Measurements from ENCODE around the gene PARP6. TPM values are rescaled to one million over a fixed set of nuclear protein-coding genes. Genes with fewer than 3 reads are reported as not detected.

Gene PARP6
- total and polyA plus RNA-seq, 9 of the 15 experiments (the other 6 are each of a cell fraction or from before 2014, with no cell fraction given), result 14.8 to 83.2 (median 28.3) TPM

GRCh38 chr15:72217216-72217615 is 55.1 kb downstream of the PARP6 start:
- Histone ChIP-seq H3K4me2 (ENCODE audit: insufficient read depth, low read length) (no peak overlapping the region), H3K9ac (ENCODE audit: insufficient read depth in 1 of 2, low read depth in 2 of 2, low read length in 2 of 2) (no peak overlapping the region), H3K27ac (ENCODE audit: extremely low read depth, low read depth, low read length) (no peak overlapping the region), H3K79me2 (ENCODE audit: control insufficient read depth, insufficient read depth, low read length) (peaks cover 53% of the 10 kb centered on the region), H4K20me1 (replicated peaks; ENCODE audit: control insufficient read depth, insufficient read depth, low read length) (peaks cover 15% of the 10 kb centered on the region; the same call in 1 of the 2 replicates), H3K4me1 (replicated peaks in 1 of 2; ENCODE audit: control insufficient read depth in 2 of 2, insufficient read depth in 2 of 2, low read length in 2 of 2) (no peaks in the 10 kb centered on the region; a peak in 1 of 5 replicates), H3K27me3 (ENCODE audit: control insufficient read depth in 2 of 2, insufficient read depth in 2 of 2, low read length in 2 of 2) (no peaks in the 10 kb centered on the region), H3K9me3 (replicated peaks; ENCODE audit: control insufficient read depth, insufficient read depth, low read depth, low read length) (no peaks in the 10 kb centered on the region), H3K4me3 (no peak overlapping the region), H3K9me1 (ENCODE audit: control insufficient read depth, insufficient read depth, low read length) (no peaks in the 10 kb centered on the region), H2AFZ (ENCODE audit: low read depth, low read length) (no peak overlapping the region), H3K36me3 (ENCODE audit: control insufficient read depth, insufficient read depth, low read length) (peaks cover 95% of the 10 kb centered on the region)
- ChIA-PET POLR2A (interaction anchor here (0.7 to 1.5 kb wide), 2 partner anchors 10 to 22 kb away, joined by 3 to 6 read pairs; no protein-coding TSS in a partner anchor), CTCF (ENCODE audit: low intra/inter-chr PET ratio) (interaction anchor here (0.6 kb wide), 1 partner anchor 257 kb away, joined by 5 read pairs; no protein-coding TSS in a partner anchor)
- intact Hi-C loops (cut with micrococcal nuclease), result no loop called here
- BruUV-seq (replicated peaks), result no TSS peak
- no peak for DNase-seq (ENCODE audit: extremely low read depth in 1 of 4, low spot score in 3 of 4)
- WGBS (ENCODE audit: insufficient coverage, low coverage, missing lambda C conversion rate), result 75% methylated on average over 4 of the region's 4 CpGs
- TF ChIP-seq MCM3 (IDR thresholded peaks at IDR 0.05) (no peak), FOXK1 (CRISPR knock-in tag; IDR thresholded peaks at IDR 0.05; ENCODE audit: borderline replicate concordance) (no peak), DIDO1 (tag; IDR thresholded peaks at IDR 0.05; ENCODE audit: low read depth) (no peak), PBX2 (CRISPR knock-in tag; IDR thresholded peaks at IDR 0.05; ENCODE audit: low read depth) (no peak), PBX2 (tag; conservative IDR thresholded peaks at IDR 0.05; ENCODE audit: low read depth) (no peak), ZNF311 (CRISPR knock-in tag; IDR thresholded peaks at IDR 0.05) (no peak), BCOR (IDR thresholded peaks at IDR 0.05) (no peak), ZNF217 (CRISPR knock-in tag; IDR thresholded peaks at IDR 0.05) (no peak)
- ATAC-seq, result no peak
- FAIRE-seq, result no peak
- in situ Hi-C loops (cut with MboI), result no loop called here
